Activated T-cell treated with anti-CD3 and anti-CD28 coated beads, Interleukin-2, amount 50 U/mL, for 72 hours (primary cell): ENCODE results near the gene MAN2A1. TPM values are rescaled to one million over a fixed set of nuclear protein-coding genes. Genes with fewer than 3 reads are reported as not detected.

Source experiments
- ATAC-seq, 2 donors: fragments of 150-1000 bp; cut with Tn5 transposase; replicated peaks in 1 of 2; 2 replicates each; pipeline ENCODE4 v1.10.0; 2021; ENCODE audit warnings: moderate library complexity in 2 of 2, mild to moderate bottlenecking in 1 of 2
- DNase-seq, 2 donors: peaks; one replicate each; pipeline ENCODE4 v3.0.0; 2021 to 2022; ENCODE audit warnings: mixed read lengths in 1 of 2
- H3K27ac Mint-ChIP-seq: one replicate; pipeline ENCODE4 v1.8.0; 2022; ENCODE audit warnings: mild to moderate bottlenecking, moderate library complexity, mixed read lengths
- H3K27me3 Mint-ChIP-seq: one replicate; pipeline ENCODE4 v1.8.0; 2022; ENCODE audit warnings: low read depth, mixed read lengths
- H3K36me3 Mint-ChIP-seq, 2 donors: one replicate each; pipeline ENCODE4 v1.8.0; 2022; ENCODE audit warnings: mixed read lengths in 2 of 2, mild to moderate bottlenecking in 1 of 2; ENCODE audit not compliant: insufficient read depth in 2 of 2
- H3K4me1 Mint-ChIP-seq: one replicate; pipeline ENCODE4 v1.8.0; 2022; ENCODE audit warnings: low read depth, mixed read lengths
- H3K4me3 Mint-ChIP-seq, 2 donors: one replicate each; pipeline ENCODE4 v1.8.0; 2022; ENCODE audit warnings: mild to moderate bottlenecking in 2 of 2, mixed read lengths in 2 of 2, moderate library complexity in 2 of 2
- H3K9me3 Mint-ChIP-seq, 2 donors: one replicate each; pipeline ENCODE4 v1.8.0; 2022; ENCODE audit warnings: mixed read lengths in 2 of 2
- total RNA-seq, 2 donors: library from RNA; stranded (reverse); gene quantifications; one replicate each; pipeline ENCODE4 v1.2.3, GENCODE V29; 2022

MAN2A1 gene
- total RNA-seq, 2 donors from 2014 or later = 47.4 to 48.8 TPM

DNA sequence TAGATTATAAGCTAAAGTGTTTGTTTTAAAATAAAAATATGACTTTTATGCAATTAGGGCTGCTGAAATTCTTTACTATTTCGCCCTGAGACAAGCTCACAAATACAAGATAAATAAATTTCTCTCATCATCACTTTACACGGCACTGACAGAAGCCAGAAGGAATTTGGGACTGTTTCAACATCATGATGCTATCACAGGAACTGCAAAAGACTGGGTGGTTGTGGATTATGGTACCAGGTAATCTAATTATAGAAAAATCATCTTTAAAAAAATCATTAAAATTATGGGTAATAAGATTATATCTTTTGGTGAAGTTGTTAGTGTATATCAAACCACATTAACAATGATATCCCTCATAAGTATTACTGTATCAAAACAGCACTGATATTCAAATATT lies 95.0 kb downstream of the MAN2A1 start:
- H3K36me3 Mint-ChIP-seq = peaks cover 2 to 12% of the 10 kb centered on the region in 2 donors
- ATAC-seq = no peak
- no peak for DNase-seq
- no peaks in the 10 kb centered on the region for H3K9me3 Mint-ChIP-seq
- peaks cover 26% of the 10 kb centered on the region for H3K4me1 Mint-ChIP-seq
- no peak overlapping the region for H3K27ac Mint-ChIP-seq
- H3K27me3 Mint-ChIP-seq = no peaks in the 10 kb centered on the region
- H3K4me3 Mint-ChIP-seq = no peak overlapping the region

DNA sequence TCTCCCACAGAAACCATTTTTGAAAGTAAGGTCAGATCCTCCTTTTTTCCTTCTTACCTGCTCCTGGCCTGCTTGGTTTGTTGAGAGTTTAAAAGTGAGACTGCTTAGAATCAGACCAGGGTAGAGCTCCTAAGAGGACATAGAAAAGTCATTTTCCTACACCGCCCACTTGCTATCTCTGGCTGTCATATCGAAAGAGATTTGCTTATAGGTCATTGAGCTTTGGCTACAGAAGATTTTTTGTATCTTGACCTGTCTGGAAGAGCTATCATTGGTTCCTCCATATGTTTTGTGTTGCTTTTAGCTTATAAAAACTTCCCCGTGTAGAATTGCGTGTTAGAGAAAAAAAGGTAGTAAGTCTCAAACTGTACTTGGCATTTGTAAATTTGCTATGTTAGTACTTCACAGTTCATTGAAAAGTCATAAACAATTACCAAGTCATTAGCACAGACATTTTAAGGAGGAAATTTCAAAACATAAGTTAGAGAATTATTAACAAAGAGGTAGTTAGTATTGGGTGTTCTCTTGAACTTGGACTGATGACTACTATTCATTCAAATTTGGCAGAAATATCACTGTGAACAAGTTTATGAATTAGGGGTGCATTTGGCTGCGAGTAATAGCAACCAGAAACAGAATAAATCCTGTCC lies 96.6 kb downstream of the MAN2A1 start:
- H3K27me3 Mint-ChIP-seq = no peaks in the 10 kb centered on the region
- H3K36me3 Mint-ChIP-seq = peaks cover 0 to 15% of the 10 kb centered on the region in 2 donors
- H3K27ac Mint-ChIP-seq = no peak overlapping the region
- no peaks in the 10 kb centered on the region for H3K9me3 Mint-ChIP-seq
- no peak for ATAC-seq
- H3K4me3 Mint-ChIP-seq = no peak overlapping the region
- H3K4me1 Mint-ChIP-seq = peaks cover 26% of the 10 kb centered on the region
- no peak for DNase-seq

DNA sequence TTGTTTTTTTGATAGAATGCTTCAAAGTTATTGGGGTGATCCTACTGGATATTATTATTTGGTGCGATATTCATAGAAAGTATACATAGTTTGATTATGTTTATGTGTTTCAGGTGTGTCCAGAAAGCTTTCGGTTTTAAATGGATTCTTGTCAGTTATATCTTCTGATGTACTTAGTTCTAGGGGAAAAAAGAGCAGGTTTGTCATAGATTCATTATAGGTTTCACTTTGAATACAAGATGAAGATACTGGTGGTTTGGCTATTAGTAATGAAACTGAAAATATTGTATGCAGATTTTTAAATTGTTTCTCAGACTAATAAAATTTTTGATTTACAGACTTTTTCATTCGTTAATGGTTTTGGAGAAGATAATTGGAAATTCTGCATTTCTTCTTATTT lies 98.9 kb downstream of the MAN2A1 start:
- Mint-ChIP-seq H3K27ac (peak overlapping the region; percentile 93), H3K4me1 (peaks cover 26% of the 10 kb centered on the region), H3K4me3 (peak overlapping the region in 1 of 2 donors; percentile 54), H3K27me3 (no peaks in the 10 kb centered on the region), H3K9me3 (no peaks in the 10 kb centered on the region), H3K36me3 (peaks cover 2 to 22% of the 10 kb centered on the region in 2 donors)
- no peak for DNase-seq
- peak in 1 of 2 donors; percentile 47 for ATAC-seq

DNA sequence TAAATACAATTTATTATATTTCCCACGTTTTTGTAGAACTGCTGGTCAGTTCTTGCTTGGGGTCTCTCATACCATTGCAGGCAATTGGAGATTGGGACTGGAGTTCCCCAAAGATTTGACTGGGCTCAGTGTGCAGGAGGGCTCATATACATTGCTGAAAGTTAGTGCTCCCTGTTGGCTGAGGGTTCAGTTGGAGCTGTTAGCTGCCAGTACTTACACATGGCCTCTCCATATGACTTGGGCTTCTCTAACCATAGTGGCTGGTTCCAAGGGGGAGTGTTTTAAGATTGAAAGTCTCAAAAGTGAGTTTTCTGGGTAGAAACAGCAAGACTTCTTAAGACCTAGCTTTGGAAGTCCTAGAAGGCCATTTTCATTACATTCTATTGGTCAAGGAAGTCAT lies 102.9 kb downstream of the MAN2A1 start:
- H3K9me3 Mint-ChIP-seq = peaks cover 0 to 4% of the 10 kb centered on the region in 2 donors
- peaks cover 7 to 34% of the 10 kb centered on the region in 2 donors for H3K36me3 Mint-ChIP-seq
- no peak overlapping the region for H3K4me3 Mint-ChIP-seq
- H3K27me3 Mint-ChIP-seq = no peaks in the 10 kb centered on the region
- ATAC-seq (no peak), DNase-seq (no peak)
- H3K27ac Mint-ChIP-seq = no peak overlapping the region
- peaks cover 13% of the 10 kb centered on the region for H3K4me1 Mint-ChIP-seq

DNA sequence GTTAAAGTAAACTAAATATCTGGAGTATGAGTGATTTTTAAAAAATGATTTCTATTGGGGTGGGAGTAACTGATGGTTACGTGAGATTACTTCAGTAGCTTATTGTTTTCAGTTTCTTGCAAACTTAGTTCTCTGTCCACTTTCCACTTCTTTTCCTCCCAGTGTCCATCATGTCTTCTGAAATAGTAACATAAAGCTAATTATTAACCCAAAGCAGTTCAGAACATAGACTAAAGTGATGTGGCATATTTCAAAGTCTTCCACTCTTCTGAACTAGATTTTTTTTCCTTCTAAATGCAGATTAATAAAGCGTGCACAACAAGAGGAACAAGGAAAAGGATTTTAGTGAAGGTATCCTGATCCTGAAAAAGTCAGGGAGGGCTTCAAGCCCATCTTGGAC lies 114.1 kb downstream of the MAN2A1 start:
- no peaks in the 10 kb centered on the region for H3K27me3 Mint-ChIP-seq
- ATAC-seq (no peak), DNase-seq (no peak)
- H3K4me3 Mint-ChIP-seq = no peak overlapping the region
- H3K9me3 Mint-ChIP-seq = peaks cover 0 to 2% of the 10 kb centered on the region in 2 donors
- H3K27ac Mint-ChIP-seq = no peak overlapping the region
- H3K4me1 Mint-ChIP-seq = no peaks in the 10 kb centered on the region
- peaks cover 3 to 7% of the 10 kb centered on the region in 2 donors for H3K36me3 Mint-ChIP-seq

DNA sequence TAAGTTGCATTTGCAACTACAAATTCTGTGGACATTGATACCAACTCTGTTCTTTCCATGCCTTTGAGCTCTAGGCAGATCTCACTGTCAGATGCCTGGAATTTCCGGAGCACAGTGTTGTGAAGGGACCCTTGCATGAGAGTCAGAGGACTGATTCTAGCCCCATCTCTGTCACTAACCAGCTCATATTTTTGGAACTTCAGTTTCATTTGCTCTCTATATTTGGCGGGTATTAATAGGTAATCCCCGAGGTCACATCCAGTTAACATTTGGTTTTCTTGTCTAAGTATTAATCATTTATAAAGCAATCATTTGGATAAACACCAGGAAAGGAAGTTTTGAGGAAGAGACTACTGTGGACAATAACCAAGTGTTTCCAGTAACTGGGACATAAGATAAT lies 115.7 kb downstream of the MAN2A1 start:
- Mint-ChIP-seq H3K27ac (no peak overlapping the region), H3K36me3 (peaks cover 2 to 14% of the 10 kb centered on the region in 2 donors), H3K4me1 (no peaks in the 10 kb centered on the region), H3K4me3 (no peak overlapping the region), H3K27me3 (no peaks in the 10 kb centered on the region), H3K9me3 (peaks cover 0 to 2% of the 10 kb centered on the region in 2 donors)
- ATAC-seq (no peak), DNase-seq (no peak)

DNA sequence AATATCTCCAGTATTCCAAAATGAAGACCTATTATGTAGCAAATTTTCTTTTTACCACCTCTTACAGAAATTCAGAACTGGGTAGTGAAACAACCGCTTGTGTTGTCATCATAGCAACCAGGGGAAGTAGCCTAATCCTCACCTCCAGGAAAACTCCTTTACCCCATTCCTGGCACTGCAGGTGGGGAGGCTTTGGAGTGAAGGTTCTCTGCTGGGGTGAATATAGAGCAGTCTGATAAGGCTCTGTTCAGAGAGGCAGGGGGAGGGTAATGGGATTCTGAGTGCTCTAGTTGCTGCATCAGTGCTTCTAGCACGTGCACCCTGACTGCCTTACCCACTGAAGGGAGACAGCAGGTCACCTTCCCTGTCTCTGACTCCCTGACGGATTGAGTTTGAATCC lies 116.2 kb downstream of the MAN2A1 start:
- Mint-ChIP-seq H3K36me3 (peaks cover 2 to 17% of the 10 kb centered on the region in 2 donors), H3K27me3 (no peaks in the 10 kb centered on the region), H3K4me1 (no peaks in the 10 kb centered on the region), H3K4me3 (no peak overlapping the region), H3K9me3 (peaks cover 0 to 2% of the 10 kb centered on the region in 2 donors), H3K27ac (no peak overlapping the region)
- DNase-seq = no peak
- no peak for ATAC-seq

DNA sequence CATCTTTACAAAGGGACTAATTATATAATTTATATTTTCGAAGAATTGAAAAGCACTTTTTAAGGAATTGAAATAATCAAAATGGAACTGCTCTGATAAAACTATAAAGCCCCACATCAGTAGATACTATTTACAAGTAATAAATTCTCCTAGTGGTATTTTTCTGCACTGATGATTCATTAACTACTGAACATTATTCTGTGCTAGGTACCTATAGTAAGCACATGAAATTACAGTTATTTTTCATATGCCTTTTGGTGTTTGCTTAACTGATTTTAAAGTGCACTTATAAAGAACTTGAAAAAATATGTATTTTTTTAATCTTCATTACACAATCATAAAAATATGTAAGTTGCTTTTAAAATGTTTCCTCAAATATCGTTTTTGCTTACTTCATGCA lies 123.0 kb downstream of the MAN2A1 start:
- H3K36me3 Mint-ChIP-seq = peaks cover 8 to 29% of the 10 kb centered on the region in 2 donors
- no peak overlapping the region for H3K27ac Mint-ChIP-seq
- no peak overlapping the region for H3K4me3 Mint-ChIP-seq
- H3K4me1 Mint-ChIP-seq = no peaks in the 10 kb centered on the region
- ATAC-seq (no peak), DNase-seq (no peak)
- H3K9me3 Mint-ChIP-seq = peaks cover 0 to 2% of the 10 kb centered on the region in 2 donors
- no peaks in the 10 kb centered on the region for H3K27me3 Mint-ChIP-seq

DNA sequence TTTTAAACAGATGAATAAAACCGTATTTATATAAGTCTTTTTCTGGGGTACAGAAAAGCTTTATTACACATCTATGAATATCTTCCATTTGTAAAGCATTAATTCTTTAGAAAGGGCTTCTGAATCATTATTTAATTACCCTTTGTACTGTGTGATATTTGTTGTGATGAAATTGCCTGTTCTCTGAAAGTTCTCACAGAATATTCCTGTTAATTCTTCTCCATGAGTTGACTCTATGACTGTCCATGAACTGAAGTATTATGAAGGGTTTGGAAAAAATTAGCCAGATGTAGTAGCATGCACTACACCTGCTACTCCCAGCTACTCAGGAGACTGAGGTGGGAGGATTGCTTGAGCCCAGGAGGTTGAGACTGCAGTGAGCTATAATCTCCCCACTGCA lies 127.0 kb downstream of the MAN2A1 start:
- H3K36me3 Mint-ChIP-seq = peaks cover 4 to 18% of the 10 kb centered on the region in 2 donors
- ATAC-seq (no peak), DNase-seq (no peak)
- no peak overlapping the region for H3K27ac Mint-ChIP-seq
- H3K4me1 Mint-ChIP-seq = no peaks in the 10 kb centered on the region
- no peaks in the 10 kb centered on the region for H3K9me3 Mint-ChIP-seq
- H3K4me3 Mint-ChIP-seq = no peak overlapping the region
- no peaks in the 10 kb centered on the region for H3K27me3 Mint-ChIP-seq

DNA sequence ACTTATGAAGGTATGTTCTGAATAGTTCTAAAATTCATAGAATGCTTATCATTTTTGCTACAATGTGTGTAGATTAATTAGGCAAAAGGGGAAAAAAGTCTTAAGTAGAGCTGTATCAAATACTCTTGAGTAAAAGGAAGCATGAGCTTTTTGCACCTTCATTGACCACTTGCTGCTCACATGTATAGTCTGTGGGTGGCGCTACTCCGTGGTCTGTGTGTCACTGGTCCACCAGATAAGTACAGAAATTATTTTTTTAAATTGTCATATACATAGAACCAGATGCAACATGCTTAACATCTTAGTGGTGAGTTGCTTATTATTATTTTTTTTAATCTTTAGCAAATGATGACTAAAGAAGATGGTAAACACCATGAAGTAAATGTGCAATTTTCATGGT lies 130.2 kb downstream of the MAN2A1 start:
- Mint-ChIP-seq H3K27me3 (no peaks in the 10 kb centered on the region), H3K27ac (no peak overlapping the region), H3K36me3 (peaks cover 2 to 24% of the 10 kb centered on the region in 2 donors), H3K4me3 (no peak overlapping the region), H3K4me1 (no peaks in the 10 kb centered on the region), H3K9me3 (no peaks in the 10 kb centered on the region)
- ATAC-seq = no peak
- DNase-seq = no peak

DNA sequence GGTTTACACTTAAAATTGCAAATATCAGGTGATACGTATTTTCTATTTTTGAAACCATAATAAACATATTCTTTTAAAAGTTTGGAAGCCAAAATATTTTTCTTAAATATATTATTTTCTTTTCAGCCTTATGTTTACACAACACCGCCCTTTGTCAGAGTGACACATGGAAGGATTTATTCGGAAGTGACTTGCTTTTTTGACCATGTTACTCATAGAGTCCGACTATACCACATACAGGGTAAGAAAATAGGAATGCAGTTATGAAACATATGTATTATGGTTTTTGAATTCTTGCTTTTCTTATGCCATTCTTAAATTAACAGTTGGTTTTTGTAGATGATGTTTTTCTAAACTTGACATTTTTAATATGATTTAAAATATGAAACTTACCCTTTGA lies 133.9 kb downstream of the MAN2A1 start:
- Mint-ChIP-seq H3K36me3 (peaks cover 6 to 37% of the 10 kb centered on the region in 2 donors), H3K27me3 (no peaks in the 10 kb centered on the region), H3K9me3 (peaks cover 0 to 4% of the 10 kb centered on the region in 2 donors), H3K4me1 (no peaks in the 10 kb centered on the region), H3K27ac (no peak overlapping the region), H3K4me3 (no peak overlapping the region)
- DNase-seq (no peak), ATAC-seq (no peak)

DNA sequence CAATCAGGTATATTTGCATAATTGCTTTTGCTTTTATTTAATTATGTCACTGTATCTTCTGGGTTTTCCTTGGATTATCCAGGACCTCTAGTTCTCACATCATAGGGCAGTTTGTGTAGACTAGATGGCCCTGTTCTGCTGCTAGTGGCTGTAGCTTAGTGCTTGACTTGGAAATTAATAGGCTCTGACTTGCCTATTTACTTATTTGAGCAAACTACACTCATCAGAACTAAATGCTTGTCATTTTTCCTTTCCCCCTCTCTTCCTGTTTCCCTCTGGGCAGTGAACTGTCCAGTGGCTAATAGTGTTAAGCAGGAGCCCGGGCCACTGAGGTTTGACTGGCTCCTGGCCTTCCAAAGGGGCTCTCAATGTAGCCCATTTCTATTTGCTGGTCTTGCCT lies 135.7 kb downstream of the MAN2A1 start:
- Mint-ChIP-seq H3K4me3 (no peak overlapping the region), H3K4me1 (no peaks in the 10 kb centered on the region), H3K36me3 (peaks cover 6 to 36% of the 10 kb centered on the region in 2 donors), H3K27ac (peak overlapping the region; percentile 50), H3K27me3 (no peaks in the 10 kb centered on the region), H3K9me3 (peaks cover 0 to 4% of the 10 kb centered on the region in 2 donors)
- DNase-seq = no peak
- ATAC-seq = no peak

DNA sequence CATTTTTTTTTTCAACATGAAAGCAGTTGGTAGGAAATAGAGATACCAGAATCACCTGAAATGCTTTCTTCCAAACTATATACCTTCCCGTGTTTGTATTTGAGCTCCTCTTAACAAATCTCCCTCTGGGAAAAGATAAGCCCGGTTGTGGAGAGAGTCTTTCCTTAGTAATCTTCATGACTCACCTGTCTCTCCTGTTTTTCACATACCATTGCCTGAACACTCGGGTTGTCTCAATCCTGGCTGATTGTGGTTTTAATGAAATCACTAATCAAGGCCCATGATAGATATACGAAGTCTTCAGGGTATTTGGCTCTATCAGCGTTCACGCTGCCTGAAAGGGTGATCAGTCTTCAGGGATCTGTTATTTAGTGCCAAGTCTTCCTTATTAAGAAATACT lies 136.7 kb downstream of the MAN2A1 start:
- Mint-ChIP-seq H3K27me3 (no peaks in the 10 kb centered on the region), H3K4me1 (no peaks in the 10 kb centered on the region), H3K4me3 (no peak overlapping the region), H3K36me3 (peaks cover 6 to 37% of the 10 kb centered on the region in 2 donors), H3K27ac (peak overlapping the region; percentile 35), H3K9me3 (peaks cover 0 to 6% of the 10 kb centered on the region in 2 donors)
- no peak for ATAC-seq
- DNase-seq = no peak

DNA sequence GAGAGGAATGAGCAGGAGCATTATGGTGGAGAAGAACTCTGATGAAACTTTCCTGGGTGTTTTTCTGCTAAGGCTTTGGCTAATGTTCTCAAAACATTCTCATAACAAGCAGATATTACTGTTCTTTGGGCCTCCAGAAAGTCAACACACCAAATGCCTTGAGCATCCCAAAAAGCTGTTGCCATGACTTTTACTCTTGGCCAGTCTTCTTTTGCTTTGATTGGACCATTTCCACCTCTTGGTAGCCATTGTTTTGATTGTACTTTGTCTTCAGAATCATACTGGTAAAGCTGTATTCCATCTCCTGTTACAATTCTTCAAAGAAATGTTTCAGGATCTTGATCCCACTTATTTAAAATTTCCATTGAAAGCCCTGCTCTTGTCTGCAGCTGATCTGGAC lies 139.6 kb downstream of the MAN2A1 start:
- no peaks in the 10 kb centered on the region for H3K27me3 Mint-ChIP-seq
- H3K27ac Mint-ChIP-seq = no peak overlapping the region
- H3K4me3 Mint-ChIP-seq = no peak overlapping the region
- H3K9me3 Mint-ChIP-seq = peaks cover 0 to 6% of the 10 kb centered on the region in 2 donors
- DNase-seq = no peak
- H3K36me3 Mint-ChIP-seq = peaks cover 10 to 39% of the 10 kb centered on the region in 2 donors
- H3K4me1 Mint-ChIP-seq = no peaks in the 10 kb centered on the region
- ATAC-seq = no peak
